CD14-positive monocyte (primary cell): ENCODE data around the gene PDE9A. TPM values are rescaled to one million over a fixed set of nuclear protein-coding genes. Genes with fewer than 3 reads are reported as not detected.

ENCODE experiments used
- DNase-seq, 3 donors: peaks; one replicate each; pipeline ENCODE4 v3.0.0-alpha.2; 2011 to 2022
- H2AFZ ChIP-seq: 2 replicates; pipeline ENCODE4 v1.6.0; 2012; ENCODE audit warnings: mild to moderate bottlenecking, low read depth, low read length, inconsistent platforms; ENCODE audit not compliant: insufficient read depth, poor library complexity, severe bottlenecking
- H3K27ac ChIP-seq, 2 donors: 1 replicate in 1 of 2; 2 replicates in 1 of 2; pipeline ENCODE4 v1.5.1; 2012 to 2013; ENCODE audit warnings: low read length in 2 of 2, control low read depth in 1 of 2, inconsistent platforms in 1 of 2, low read depth in 1 of 2, mild to moderate bottlenecking in 1 of 2
- H3K27me3 ChIP-seq, 2 donors: one replicate each; pipeline versions ENCODE4 v1.6.0 to v1.6.1; 2011 to 2013; ENCODE audit warnings: low read length in 2 of 2; ENCODE audit not compliant: control insufficient read depth in 2 of 2, insufficient read depth in 2 of 2
- H3K36me3 ChIP-seq, 2 donors: replicated peaks in 1 of 2; 1 replicate in 1 of 2; 2 replicates in 1 of 2; pipeline versions ENCODE4 v1.5.1 to v1.6.1; 2012 to 2013; ENCODE audit warnings: low read length in 2 of 2, control low read depth in 1 of 2, inconsistent platforms in 1 of 2, mild to moderate bottlenecking in 1 of 2; ENCODE audit not compliant: insufficient read depth in 2 of 2, control insufficient read depth in 1 of 2
- H3K4me1 ChIP-seq, 2 donors: 1 replicate in 1 of 2; 2 replicates in 1 of 2; pipeline versions ENCODE4 v1.5.1 to v1.6.1; 2012 to 2013; ENCODE audit warnings: low read length in 2 of 2, control low read depth in 1 of 2, inconsistent platforms in 1 of 2, mild to moderate bottlenecking in 1 of 2, moderate library complexity in 1 of 2; ENCODE audit not compliant: insufficient read depth in 2 of 2, control insufficient read depth in 1 of 2
- H3K4me2 ChIP-seq: replicated peaks from 2 replicates; pipeline ENCODE3; 2012; ENCODE audit warnings: low read length, moderate library complexity, mild to moderate bottlenecking; ENCODE audit not compliant: poor library complexity, severe bottlenecking; ENCODE audit errors: extremely low read depth
- H3K4me3 ChIP-seq, 3 experiments: fragments of 200-600 bp in 1 of 3; sonication (generic) in 1 of 3; replicated peaks in 1 of 3; 1 replicate in 2 of 3; 2 replicates in 1 of 3; pipeline ENCODE4 v1.5.1; 2011 to 2013; ENCODE audit warnings: low read length in 3 of 3, mild to moderate bottlenecking in 3 of 3, control low read depth in 2 of 3, low read depth in 2 of 3, inconsistent platforms in 1 of 3, moderate library complexity in 1 of 3
- H3K79me2 ChIP-seq: 2 replicates; pipeline ENCODE4 v1.6.0; 2012; ENCODE audit warnings: mild to moderate bottlenecking, control low read depth, inconsistent platforms, low read length, moderate library complexity; ENCODE audit not compliant: insufficient read depth
- H3K9ac ChIP-seq: 2 replicates; pipeline ENCODE4 v1.6.0; 2017; ENCODE audit warnings: low read length, mild to moderate bottlenecking; ENCODE audit not compliant: insufficient read depth, poor library complexity, severe bottlenecking
- H3K9me3 ChIP-seq, 2 donors: replicated peaks in 1 of 2; 1 replicate in 1 of 2; 2 replicates in 1 of 2; pipeline versions ENCODE4 v1.5.1 to v1.6.1; 2012 to 2013; ENCODE audit warnings: low read length in 2 of 2, control low read depth in 1 of 2; ENCODE audit not compliant: control insufficient read depth in 1 of 2, insufficient read depth in 1 of 2
- H4K20me1 ChIP-seq: 2 replicates; pipeline ENCODE4 v1.6.0; 2012; ENCODE audit warnings: mild to moderate bottlenecking, low read length, control low read depth, moderate library complexity; ENCODE audit not compliant: insufficient read depth
- H3K27ac Mint-ChIP-seq, 7 donors: one replicate each; pipeline ENCODE4 v1.8.0; 2020; ENCODE audit warnings: mild to moderate bottlenecking in 7 of 7, mixed read lengths in 7 of 7, moderate library complexity in 6 of 7, inconsistent platforms in 2 of 7
- H3K27me3 Mint-ChIP-seq, 3 donors: one replicate each; pipeline ENCODE4 v1.8.0; 2021 to 2022; ENCODE audit warnings: low read depth in 3 of 3, mild to moderate bottlenecking in 3 of 3, mixed read lengths in 3 of 3, moderate library complexity in 3 of 3, inconsistent platforms in 1 of 3
- H3K36me3 Mint-ChIP-seq, 2 donors: one replicate each; pipeline ENCODE4 v1.8.0; 2020; ENCODE audit warnings: mixed read lengths in 2 of 2, inconsistent platforms in 1 of 2, mild to moderate bottlenecking in 1 of 2
- H3K4me1 Mint-ChIP-seq: one replicate; pipeline ENCODE4 v1.8.0; 2020; ENCODE audit warnings: mild to moderate bottlenecking, mixed read lengths
- H3K4me3 Mint-ChIP-seq, 2 donors: one replicate each; pipeline ENCODE4 v1.8.0; 2020; ENCODE audit warnings: mild to moderate bottlenecking in 2 of 2, mixed read lengths in 2 of 2, moderate library complexity in 1 of 2
- H3K9me3 Mint-ChIP-seq, 7 donors: one replicate each; pipeline ENCODE4 v1.8.0; 2020 to 2022; ENCODE audit warnings: mixed read lengths in 7 of 7, mild to moderate bottlenecking in 6 of 7, moderate library complexity in 6 of 7, inconsistent platforms in 2 of 7
- CTCF ChIP-seq: fragments of 200-600 bp; IDR thresholded peaks from one replicate; pipeline ENCODE4 v1.8.0; 2022; ENCODE audit warnings: antibody characterized with exemption, mild to moderate bottlenecking
- WGBS: methylation state at CpG from one replicate; pipeline ENCODE4 v1.1.5; 2013; ENCODE audit warnings: missing lambda C conversion rate; ENCODE audit not compliant: insufficient coverage; 5-methylcytosine and 5-hydroxymethylcytosine counted together
- intact Hi-C, 2 donors: fragments of 100-400 bp; cut with micrococcal nuclease; formaldehyde crosslinking; loops; one replicate each; pipeline versions ENCODE4 v1.15.0 to v1.15.1; 2023
- polyA plus RNA-seq, 3 donors: library from polyadenylated mRNA; depleted of rRNA in 1 of 3; unstranded in 2 of 3; stranded (reverse) in 1 of 3; fragments of 300-500 nt in 2 of 3; fragments of >200 nt in 1 of 3; fragmentation: Illumina TruSeq in 2 of 3; gene quantifications; 1 replicate in 2 of 3; 2 replicates in 1 of 3; pipeline ENCODE4 v1.2.3, GENCODE V29; 2012 to 2021

PDE9A gene
- polyA plus RNA-seq, 3 donors = 0.05 to 0.52 TPM; not detected in 1

GRCh38 chr21:42654179-42654912 lies 925 bp downstream of the PDE9A start:
- Mint-ChIP-seq H3K9me3 (peaks cover 0 to 8% (median 5%) of the 10 kb centered on the region in 7 donors), H3K4me3 (peak overlapping the region; percentile 43 to 92), H3K4me1 (peaks cover 18% of the 10 kb centered on the region), H3K27me3 (peaks cover 41 to 72% (median 55%) of the 10 kb centered on the region in 3 donors), H3K36me3 (peaks cover 0 to 2% of the 10 kb centered on the region in 2 donors), H3K27ac (no peak overlapping the region)
- H2AFZ ChIP-seq = peak overlapping the region; percentile 61
- H3K4me3 ChIP-seq = peak overlapping the region in 1 of 3 experiments; percentile 66
- intact Hi-C loops = loop anchor here (2.0 to 5.0 kb wide), 2 partner anchors 163 to 164 kb away; no protein-coding TSS in a partner anchor
- no peaks in the 10 kb centered on the region for H4K20me1 ChIP-seq
- H3K27me3 ChIP-seq = peaks cover 17 to 47% of the 10 kb centered on the region in 2 donors
- no peak for TF ChIP-seq CTCF
- H3K9ac ChIP-seq = peak overlapping the region; percentile 43
- H3K4me2 ChIP-seq = peak overlapping the region; percentile 73
- H3K4me1 ChIP-seq = peaks cover 12 to 19% of the 10 kb centered on the region in 2 donors
- WGBS = 2% methylated on average over 45 of the region's 45 CpGs
- H3K79me2 ChIP-seq = no peaks in the 10 kb centered on the region
- no peak overlapping the region for H3K27ac ChIP-seq
- peaks cover 0 to 15% of the 10 kb centered on the region in 2 donors for H3K9me3 ChIP-seq
- no peaks in the 10 kb centered on the region for H3K36me3 ChIP-seq
- DNase-seq = no peak

- intact Hi-C loops = loop anchor here (2.0 to 5.0 kb wide), 2 partner anchors 162 to 164 kb away; no protein-coding TSS in a partner anchor
- no peaks in the 10 kb centered on the region for H3K79me2 ChIP-seq
- DNase-seq = no peak
- peaks cover 18% of the 10 kb centered on the region for H3K4me1 Mint-ChIP-seq
- peaks cover 0 to 2% of the 10 kb centered on the region in 2 donors for H3K36me3 Mint-ChIP-seq
- no peak overlapping the region for H3K9ac ChIP-seq
- H3K27ac Mint-ChIP-seq = no peak overlapping the region
- no peaks in the 10 kb centered on the region for H4K20me1 ChIP-seq
- TF ChIP-seq CTCF = no peak
- no peak overlapping the region for H3K27ac ChIP-seq
- 63% methylated on average over 12 of the region's 18 CpGs for WGBS
- peaks cover 0 to 8% (median 5%) of the 10 kb centered on the region in 7 donors for H3K9me3 Mint-ChIP-seq
- peak overlapping the region in 1 of 2 donors; percentile 92 for H3K4me3 Mint-ChIP-seq
- peaks cover 41 to 70% (median 55%) of the 10 kb centered on the region in 3 donors for H3K27me3 Mint-ChIP-seq
- peaks cover 12 to 19% of the 10 kb centered on the region in 2 donors for H3K4me1 ChIP-seq
- H3K4me3 ChIP-seq = no peak overlapping the region
- H3K36me3 ChIP-seq = no peaks in the 10 kb centered on the region
- peaks cover 17 to 47% of the 10 kb centered on the region in 2 donors for H3K27me3 ChIP-seq
- peak overlapping the region; percentile 61 for H2AFZ ChIP-seq
- H3K9me3 ChIP-seq = peaks cover 0 to 15% of the 10 kb centered on the region in 2 donors
- peak overlapping the region; percentile 73 for H3K4me2 ChIP-seq
These were observed 1.7 kb downstream of the PDE9A start for GRCh38 chr21:42654913-42655795.
